Neural cell (in vitro differentiated cells): ENCODE results near the gene KCND2. TPM values are rescaled to one million over a fixed set of nuclear protein-coding genes. Genes with fewer than 3 reads are reported as not detected.

Experiments
- H2AFZ ChIP-seq: fragments of 200-600, 300-800 bp; sonication (generic), shearing (Covaris generic); 2 replicates; pipeline ENCODE4 v1.6.0; 2014; ENCODE audit warnings: low read depth, mild to moderate bottlenecking, antibody characterized with exemption, low read length, moderate library complexity
- H3F3A ChIP-seq: fragments of 200-600 bp; shearing (Covaris generic); 2 replicates; pipeline ENCODE4 v1.6.1; 2016; ENCODE audit warnings: mild to moderate bottlenecking, moderate library complexity, mixed read lengths, antibody characterized with exemption, low read length; ENCODE audit not compliant: insufficient read depth, poor library complexity, severe bottlenecking
- H3K27ac ChIP-seq: fragments of 200-600, 300-800 bp; sonication (generic), shearing (Covaris generic); 2 replicates; pipeline ENCODE4 v1.5.1; 2014; ENCODE audit warnings: mild to moderate bottlenecking, low read length, moderate library complexity
- H3K27me3 ChIP-seq: fragments of 300-800, 200-600 bp; sonication (generic), shearing (Covaris generic); 2 replicates; pipeline ENCODE4 v1.6.0; 2014; ENCODE audit warnings: mild to moderate bottlenecking, low read depth, low read length, moderate library complexity; ENCODE audit not compliant: insufficient read depth
- H3K36me3 ChIP-seq: fragments of 300-800, 200-600 bp; sonication (generic), shearing (Covaris generic); 2 replicates; pipeline ENCODE4 v1.5.1; 2014; ENCODE audit warnings: mild to moderate bottlenecking, antibody characterized with exemption, low read length, moderate library complexity; ENCODE audit not compliant: insufficient read depth
- H3K4me2 ChIP-seq: fragments of 300-800, 200-600 bp; sonication (generic), shearing (Covaris generic); 2 replicates; pipeline ENCODE4 v1.6.0; 2014; ENCODE audit warnings: mild to moderate bottlenecking, low read length
- H3K4me3 ChIP-seq: fragments of 300-800, 200-600 bp; sonication (generic), shearing (Covaris generic); 2 replicates; pipeline ENCODE4 v1.5.1; 2014; ENCODE audit warnings: mild to moderate bottlenecking, low read length, moderate library complexity
- H3K79me2 ChIP-seq: fragments of 200-600 bp; shearing (Covaris generic); replicated peaks from 2 replicates; pipeline ENCODE4 v1.6.0; 2014; ENCODE audit warnings: mild to moderate bottlenecking, low read length, moderate library complexity; ENCODE audit not compliant: insufficient read depth
- H3K9ac ChIP-seq: fragments of 300-800, 200-600 bp; sonication (generic), shearing (Covaris generic); 2 replicates; pipeline ENCODE4 v1.6.1; 2016; ENCODE audit warnings: mild to moderate bottlenecking, low read length, mixed read lengths
- H3K9me2 ChIP-seq: fragments of 200-600 bp; shearing (Covaris generic); 2 replicates; pipeline ENCODE4 v1.6.1; 2016; ENCODE audit warnings: mild to moderate bottlenecking, low read length, mixed read lengths; ENCODE audit not compliant: insufficient read depth
- H3K9me3 ChIP-seq: fragments of 200-600, 300-800 bp; sonication (generic), shearing (Covaris generic); 2 replicates; pipeline ENCODE4 v1.6.1; 2016; ENCODE audit warnings: mild to moderate bottlenecking, mixed run types, low read length, moderate library complexity, mixed read lengths
- H4K20me1 ChIP-seq: fragments of 200-600 bp; shearing (Covaris generic); 2 replicates; pipeline ENCODE4 v1.6.1; 2016; ENCODE audit warnings: mild to moderate bottlenecking, mixed run types; ENCODE audit not compliant: insufficient read depth
- EP300 ChIP-seq: fragments of 450-650 bp; conservative IDR thresholded peaks from 2 replicates; pipeline ENCODE4 v1.6.1; 2014; ENCODE audit warnings: antibody characterized with exemption, mild to moderate bottlenecking, moderate library complexity; ENCODE audit not compliant: poor library complexity, severe bottlenecking
- EZH2 ChIP-seq: fragments of 200-600, 300-800 bp; shearing (Covaris generic), sonication (generic); IDR thresholded peaks from 2 replicates; pipeline ENCODE4 v1.6.1; 2014; ENCODE audit warnings: antibody characterized with exemption, low read length, borderline replicate concordance, mild to moderate bottlenecking; ENCODE audit not compliant: insufficient read depth, poor library complexity, severe bottlenecking
- MXI1 ChIP-seq: fragments of 450-650 bp; conservative IDR thresholded peaks from 2 replicates; pipeline ENCODE4 v1.6.1; 2014; ENCODE audit warnings: antibody characterized with exemption, mild to moderate bottlenecking; ENCODE audit not compliant: poor library complexity, severe bottlenecking
- POLR2AphosphoS5 ChIP-seq: IDR thresholded peaks from 2 replicates; pipeline ENCODE4 v1.6.1; 2012
- RAD21 ChIP-seq: fragments of 450-650 bp; conservative IDR thresholded peaks from 2 replicates; pipeline ENCODE4 v1.6.1; 2014; ENCODE audit warnings: antibody characterized with exemption, mild to moderate bottlenecking, moderate library complexity
- SMC3 ChIP-seq: fragments of 450-650 bp; conservative IDR thresholded peaks from 2 replicates; pipeline ENCODE4 v1.6.1; 2014; ENCODE audit warnings: antibody characterized with exemption, mild to moderate bottlenecking, moderate library complexity; ENCODE audit not compliant: poor library complexity
- TAF1 ChIP-seq: IDR thresholded peaks from 2 replicates; pipeline ENCODE4 v1.6.1; 2012; ENCODE audit warnings: low read depth
- polyA plus RNA-seq: library from polyadenylated mRNA; depleted of rRNA; stranded (reverse); fragments of >200 nt; gene quantifications from 2 replicates; pipeline ENCODE4 v1.2.3, GENCODE V29; 2014
- TF ChIP-seq, protein P1 (sequence below): fragments of 450-650 bp; IDR thresholded peaks from 2 replicates; pipeline ENCODE4 v1.5.1; 2014; ENCODE audit warnings: antibody characterized with exemption, mild to moderate bottlenecking, moderate library complexity; ENCODE audit not compliant: poor library complexity, severe bottlenecking
- TF ChIP-seq, protein P2 (sequence below): IDR thresholded peaks from 2 replicates; pipeline ENCODE4 v1.6.1; 2012; ENCODE audit warnings: borderline replicate concordance

The KCND2 gene
- polyA plus RNA-seq, 1 donor from 2014 or later = 11.0 TPM

DNA sequence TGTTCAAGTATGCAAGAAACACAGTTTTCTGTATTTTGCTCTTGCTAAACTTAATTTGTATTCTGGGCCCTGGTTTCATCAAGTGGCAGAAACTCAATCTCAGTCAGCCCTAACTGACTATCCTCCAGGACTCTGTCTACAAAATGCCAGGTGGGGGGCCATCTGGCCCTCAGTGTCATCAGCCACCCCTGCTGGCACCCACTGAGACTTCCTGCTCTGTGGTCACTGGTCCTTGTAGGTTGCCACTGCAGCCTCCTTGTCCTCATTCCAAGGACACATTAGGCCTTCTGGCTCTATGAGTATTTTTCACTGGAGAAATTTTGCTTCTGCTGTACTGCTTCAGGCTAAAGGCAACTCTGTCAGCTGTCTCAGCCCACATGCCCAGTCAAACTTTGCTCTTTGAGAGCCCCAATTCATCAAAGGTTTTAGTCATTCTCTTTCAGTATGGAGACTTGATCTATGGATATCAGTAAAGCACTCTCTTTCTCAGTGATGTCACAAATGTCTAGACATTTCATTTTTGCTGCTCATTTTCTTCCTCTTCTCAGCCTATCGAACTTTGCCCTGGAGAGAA lies 163.6 kb downstream of the KCND2 start:
- no peaks in the 10 kb centered on the region for H4K20me1 ChIP-seq
- no peak overlapping the region for H3K4me3 ChIP-seq
- no peak overlapping the region for H2AFZ ChIP-seq
- TF ChIP-seq EZH2 = no peak
- no peak for TF ChIP-seq SMC3
- no peak for TF ChIP-seq MXI1
- TF ChIP-seq RAD21 = no peak
- no peak for TF ChIP-seq EP300
- TF ChIP-seq, protein P1, sequence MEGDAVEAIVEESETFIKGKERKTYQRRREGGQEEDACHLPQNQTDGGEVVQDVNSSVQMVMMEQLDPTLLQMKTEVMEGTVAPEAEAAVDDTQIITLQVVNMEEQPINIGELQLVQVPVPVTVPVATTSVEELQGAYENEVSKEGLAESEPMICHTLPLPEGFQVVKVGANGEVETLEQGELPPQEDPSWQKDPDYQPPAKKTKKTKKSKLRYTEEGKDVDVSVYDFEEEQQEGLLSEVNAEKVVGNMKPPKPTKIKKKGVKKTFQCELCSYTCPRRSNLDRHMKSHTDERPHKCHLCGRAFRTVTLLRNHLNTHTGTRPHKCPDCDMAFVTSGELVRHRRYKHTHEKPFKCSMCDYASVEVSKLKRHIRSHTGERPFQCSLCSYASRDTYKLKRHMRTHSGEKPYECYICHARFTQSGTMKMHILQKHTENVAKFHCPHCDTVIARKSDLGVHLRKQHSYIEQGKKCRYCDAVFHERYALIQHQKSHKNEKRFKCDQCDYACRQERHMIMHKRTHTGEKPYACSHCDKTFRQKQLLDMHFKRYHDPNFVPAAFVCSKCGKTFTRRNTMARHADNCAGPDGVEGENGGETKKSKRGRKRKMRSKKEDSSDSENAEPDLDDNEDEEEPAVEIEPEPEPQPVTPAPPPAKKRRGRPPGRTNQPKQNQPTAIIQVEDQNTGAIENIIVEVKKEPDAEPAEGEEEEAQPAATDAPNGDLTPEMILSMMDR = no peak
- TF ChIP-seq, protein P2, sequence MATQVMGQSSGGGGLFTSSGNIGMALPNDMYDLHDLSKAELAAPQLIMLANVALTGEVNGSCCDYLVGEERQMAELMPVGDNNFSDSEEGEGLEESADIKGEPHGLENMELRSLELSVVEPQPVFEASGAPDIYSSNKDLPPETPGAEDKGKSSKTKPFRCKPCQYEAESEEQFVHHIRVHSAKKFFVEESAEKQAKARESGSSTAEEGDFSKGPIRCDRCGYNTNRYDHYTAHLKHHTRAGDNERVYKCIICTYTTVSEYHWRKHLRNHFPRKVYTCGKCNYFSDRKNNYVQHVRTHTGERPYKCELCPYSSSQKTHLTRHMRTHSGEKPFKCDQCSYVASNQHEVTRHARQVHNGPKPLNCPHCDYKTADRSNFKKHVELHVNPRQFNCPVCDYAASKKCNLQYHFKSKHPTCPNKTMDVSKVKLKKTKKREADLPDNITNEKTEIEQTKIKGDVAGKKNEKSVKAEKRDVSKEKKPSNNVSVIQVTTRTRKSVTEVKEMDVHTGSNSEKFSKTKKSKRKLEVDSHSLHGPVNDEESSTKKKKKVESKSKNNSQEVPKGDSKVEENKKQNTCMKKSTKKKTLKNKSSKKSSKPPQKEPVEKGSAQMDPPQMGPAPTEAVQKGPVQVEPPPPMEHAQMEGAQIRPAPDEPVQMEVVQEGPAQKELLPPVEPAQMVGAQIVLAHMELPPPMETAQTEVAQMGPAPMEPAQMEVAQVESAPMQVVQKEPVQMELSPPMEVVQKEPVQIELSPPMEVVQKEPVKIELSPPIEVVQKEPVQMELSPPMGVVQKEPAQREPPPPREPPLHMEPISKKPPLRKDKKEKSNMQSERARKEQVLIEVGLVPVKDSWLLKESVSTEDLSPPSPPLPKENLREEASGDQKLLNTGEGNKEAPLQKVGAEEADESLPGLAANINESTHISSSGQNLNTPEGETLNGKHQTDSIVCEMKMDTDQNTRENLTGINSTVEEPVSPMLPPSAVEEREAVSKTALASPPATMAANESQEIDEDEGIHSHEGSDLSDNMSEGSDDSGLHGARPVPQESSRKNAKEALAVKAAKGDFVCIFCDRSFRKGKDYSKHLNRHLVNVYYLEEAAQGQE = no peak
- no peaks in the 10 kb centered on the region for H3K36me3 ChIP-seq
- H3K79me2 ChIP-seq = no peaks in the 10 kb centered on the region
- no peak overlapping the region for H3K9ac ChIP-seq
- H3K9me3 ChIP-seq = no peaks in the 10 kb centered on the region
- H3K4me2 ChIP-seq = no peak overlapping the region
- H3K27me3 ChIP-seq = no peaks in the 10 kb centered on the region
- H3F3A ChIP-seq = no peaks in the 10 kb centered on the region
- no peak overlapping the region for H3K27ac ChIP-seq
- no peaks in the 10 kb centered on the region for H3K9me2 ChIP-seq

DNA sequence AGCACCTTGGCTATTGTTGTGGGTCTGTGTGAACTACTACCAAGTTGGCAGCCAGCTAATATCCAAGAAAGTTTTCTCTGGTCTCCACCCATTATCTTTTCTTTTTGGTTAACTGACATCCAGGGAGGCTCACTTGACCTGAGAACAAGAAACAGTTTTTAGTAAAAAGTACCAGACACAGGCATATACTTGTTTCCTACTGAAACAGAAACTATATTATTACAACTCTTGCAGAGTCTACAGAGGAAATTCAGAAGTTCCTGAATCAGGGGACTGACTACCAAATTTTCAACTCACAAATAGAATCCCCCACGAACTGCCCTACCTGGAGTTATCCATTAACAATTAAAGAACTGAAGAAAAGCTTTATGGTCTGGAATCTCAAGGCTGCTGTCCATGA lies 168.9 kb downstream of the KCND2 start:
- TF ChIP-seq, protein P1 = no peak
- TF ChIP-seq RAD21 (no peak), EP300 (no peak), TAF1 (no peak), MXI1 (no peak), POLR2AphosphoS5 (no peak), SMC3 (no peak), EZH2 (no peak)
- TF ChIP-seq, protein P2 = no peak
- no peak overlapping the region for H3K4me3 ChIP-seq
- H3K9me3 ChIP-seq = no peaks in the 10 kb centered on the region

More for the DNA sequence above, 168.9 kb downstream of the KCND2 start:
- Histone ChIP-seq H3K4me2 (no peak overlapping the region), H3K79me2 (no peaks in the 10 kb centered on the region), H4K20me1 (no peaks in the 10 kb centered on the region), H3K27ac (no peak overlapping the region), H3K27me3 (no peaks in the 10 kb centered on the region), H3K9ac (no peak overlapping the region), H3F3A (no peaks in the 10 kb centered on the region), H2AFZ (no peak overlapping the region), H3K9me2 (no peaks in the 10 kb centered on the region), H3K36me3 (no peaks in the 10 kb centered on the region)
